ENCODE results near the gene RNLS.

GRCh38 chr10:88411772-88412349 lies 171.3 kb downstream of the RNLS start:
- TF ChIP-seq CTCF (IDR thresholded peaks at IDR 0.05; ENCODE audit: low read depth, low read length) (no peak), EZH2phosphoT487 (IDR thresholded peaks at IDR 0.05; ENCODE audit: low read depth) (no peak)
